Gastroesophageal sphincter (tissue), 3 donors: ENCODE measurements around the gene ARL8B.

ENCODE experiments used
- CTCF ChIP-seq, 4 experiments: fragments of 200-600 bp in 2 of 4; fragments of 450-650 bp in 2 of 4; sonication (generic) in 1 of 4; IDR thresholded peaks; one replicate each; pipeline ENCODE4 v1.5.1; 2017 to 2019; ENCODE audit warnings: antibody characterized with exemption in 4 of 4, mild to moderate bottlenecking in 2 of 4, moderate library complexity in 2 of 4
- EP300 ChIP-seq: sonication (generic); formaldehyde crosslinking; IDR thresholded peaks from one replicate; pipeline ENCODE4 v1.6.1; 2017; ENCODE audit warnings: antibody characterized with exemption, mild to moderate bottlenecking
- POLR2A ChIP-seq, 2 donors: fragments of 450-650 bp; IDR thresholded peaks; one replicate each; pipeline ENCODE4 v1.6.1; 2017; ENCODE audit warnings: antibody characterized with exemption in 2 of 2, mild to moderate bottlenecking in 2 of 2, moderate library complexity in 1 of 2

- TF ChIP-seq POLR2A (IDR thresholded peaks at IDR 0.05), result no peak
- TF ChIP-seq CTCF (IDR thresholded peaks at IDR 0.05), result no peak
- TF ChIP-seq EP300, result no peak
Measured at GRCh38 chr3:5128849-5129248, 6.8 kb downstream of the ARL8B start.
